Central memory CD8-positive, alpha-beta T cell (primary cell): Measurements from ENCODE around the gene VPS29.
A peak's percentile ranks its signal among the peaks of the same experiment; 100 is the strongest.
"Not testable (repeated sequence)": the region's sequence is repeated elsewhere in the genome, so short reads cannot be mapped to it uniquely, and the experiment has no call there.

Source experiments
- ATAC-seq: fragments of 150-1000 bp; cut with Tn5 transposase; replicated peaks from 2 replicates; pipeline ENCODE4 v1.10.0; 2022; ENCODE audit warnings: mild to moderate bottlenecking, moderate FRiP score, moderate number of reproducible peaks; ENCODE audit not compliant: poor library complexity, severe bottlenecking; ENCODE audit errors: extremely low read depth
- DNase-seq, 2 donors: peaks; one replicate each; pipeline ENCODE4 v3.0.0; 2021; ENCODE audit warnings: low spot score in 2 of 2
- H3K27ac Mint-ChIP-seq: one replicate; pipeline ENCODE4 v1.8.0; 2022; ENCODE audit warnings: low read depth, mild to moderate bottlenecking, moderate library complexity, mixed read lengths
- H3K27me3 Mint-ChIP-seq: one replicate; pipeline ENCODE4 v1.8.0; 2022; ENCODE audit warnings: mixed read lengths
- H3K36me3 Mint-ChIP-seq: one replicate; pipeline ENCODE4 v1.8.0; 2022; ENCODE audit warnings: mild to moderate bottlenecking, moderate library complexity, mixed read lengths; ENCODE audit not compliant: insufficient read depth
- H3K4me1 Mint-ChIP-seq: one replicate; pipeline ENCODE4 v1.8.0; 2022; ENCODE audit warnings: mixed read lengths
- H3K4me3 Mint-ChIP-seq: one replicate; pipeline ENCODE4 v1.8.0; 2022; ENCODE audit warnings: mild to moderate bottlenecking, moderate library complexity, mixed read lengths
- H3K9me3 Mint-ChIP-seq: one replicate; pipeline ENCODE4 v1.8.0; 2022; ENCODE audit warnings: mixed read lengths

VPS29 gene

DNA sequence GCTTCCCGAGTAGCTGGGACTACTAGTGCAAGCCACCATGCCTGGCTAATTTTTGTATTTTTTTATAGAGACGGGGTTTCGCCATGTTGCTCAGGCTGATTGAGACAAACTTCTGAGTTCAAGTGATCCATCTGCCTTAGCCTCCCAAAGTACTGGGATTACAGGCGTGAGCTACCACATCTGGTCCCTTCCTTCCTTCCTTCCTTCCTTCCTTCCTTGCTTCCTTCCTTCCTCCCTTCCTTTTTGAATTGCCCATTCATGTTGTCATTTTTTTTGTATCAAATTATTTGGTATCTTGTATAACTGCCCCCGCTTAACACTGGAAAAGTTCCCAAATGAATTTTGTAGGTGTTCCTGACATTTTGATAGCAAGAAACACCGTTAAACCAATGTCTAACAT lies 11.9 kb upstream of the VPS29 start:
- H3K4me1 Mint-ChIP-seq, result no peaks in the 10 kb centered on the region
- H3K4me3 Mint-ChIP-seq, result no peak overlapping the region
- no peaks in the 10 kb centered on the region for H3K36me3 Mint-ChIP-seq
- DNase-seq, result no peak
- H3K27me3 Mint-ChIP-seq, result no peaks in the 10 kb centered on the region
- ATAC-seq, result no peak
- no peaks in the 10 kb centered on the region for H3K9me3 Mint-ChIP-seq
- no peak overlapping the region for H3K27ac Mint-ChIP-seq

DNA sequence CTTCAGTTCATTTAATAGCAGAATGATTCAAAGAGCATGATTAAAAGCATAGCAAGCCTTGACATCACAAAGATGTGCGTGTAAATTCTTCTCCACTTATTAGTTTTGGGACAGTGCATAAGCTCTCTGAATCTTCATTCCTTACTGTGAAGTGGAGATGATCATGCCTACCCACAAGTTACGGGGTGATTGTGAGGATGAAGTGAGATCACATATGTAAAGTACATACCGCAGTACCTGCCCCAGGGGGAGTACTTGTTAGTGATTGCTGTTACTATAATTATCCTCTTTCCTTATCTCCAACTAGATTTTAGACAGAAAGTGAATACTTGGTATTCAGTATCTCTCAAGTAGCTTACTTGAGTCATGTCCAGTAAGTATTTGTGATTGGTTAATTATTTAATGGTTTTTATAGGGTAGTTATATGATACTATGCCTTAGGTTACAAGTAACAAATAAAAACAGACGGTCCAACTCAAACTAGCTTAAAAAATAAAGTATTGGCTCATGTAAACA lies 6.2 kb upstream of the VPS29 start:
- H3K4me3 Mint-ChIP-seq, result no peak overlapping the region
- ATAC-seq (no peak), DNase-seq (no peak)
- no peaks in the 10 kb centered on the region for H3K4me1 Mint-ChIP-seq
- H3K27ac Mint-ChIP-seq, result no peak overlapping the region
- no peaks in the 10 kb centered on the region for H3K36me3 Mint-ChIP-seq
- H3K27me3 Mint-ChIP-seq, result no peaks in the 10 kb centered on the region
- H3K9me3 Mint-ChIP-seq, result no peaks in the 10 kb centered on the region

DNA sequence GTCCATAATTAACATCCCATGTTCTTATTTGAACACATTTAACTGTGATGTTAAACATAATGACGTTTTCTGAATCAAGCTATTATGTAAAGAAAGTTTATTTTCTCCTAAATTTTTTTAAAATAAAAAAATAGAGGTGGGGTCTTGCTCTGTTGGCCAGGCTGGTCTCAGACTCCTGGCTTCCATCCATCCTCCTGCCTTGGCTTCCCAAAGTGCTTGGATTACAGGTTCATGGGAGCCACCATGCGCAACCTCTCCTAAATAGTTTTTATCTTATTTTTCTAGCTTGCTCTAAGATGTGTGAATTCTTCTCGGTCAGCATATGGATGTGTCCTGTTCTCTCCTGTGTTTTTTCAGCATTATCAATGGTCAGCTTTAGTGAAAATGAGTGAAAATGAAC lies 3.4 kb upstream of the VPS29 start:
- no peak for DNase-seq
- no peaks in the 10 kb centered on the region for H3K27me3 Mint-ChIP-seq
- H3K27ac Mint-ChIP-seq, result no peak overlapping the region
- no peaks in the 10 kb centered on the region for H3K9me3 Mint-ChIP-seq
- peaks cover 15% of the 10 kb centered on the region for H3K36me3 Mint-ChIP-seq
- no peak for ATAC-seq
- H3K4me3 Mint-ChIP-seq, result no peak overlapping the region
- H3K4me1 Mint-ChIP-seq, result peaks cover 22% of the 10 kb centered on the region

DNA sequence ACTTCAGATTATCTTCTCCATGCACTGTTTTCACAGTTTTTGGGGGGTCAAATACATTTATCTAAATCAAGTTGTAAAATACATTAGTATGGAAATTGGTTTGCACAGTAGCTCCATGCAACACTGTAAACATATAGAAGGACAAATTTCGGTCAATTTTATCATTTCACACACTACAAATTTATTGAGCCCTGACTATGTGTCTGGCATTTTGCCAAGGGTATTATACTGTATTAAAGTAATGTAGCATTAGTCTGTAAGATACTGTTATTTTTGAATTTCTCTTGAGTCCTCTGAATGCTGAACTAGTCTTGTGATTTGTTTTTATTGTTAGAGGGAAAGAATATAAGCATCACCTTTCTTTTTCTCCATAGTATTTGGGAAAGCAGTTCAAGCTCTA lies 1.5 kb upstream of the VPS29 start:
- no peaks in the 10 kb centered on the region for H3K27me3 Mint-ChIP-seq

DNA sequence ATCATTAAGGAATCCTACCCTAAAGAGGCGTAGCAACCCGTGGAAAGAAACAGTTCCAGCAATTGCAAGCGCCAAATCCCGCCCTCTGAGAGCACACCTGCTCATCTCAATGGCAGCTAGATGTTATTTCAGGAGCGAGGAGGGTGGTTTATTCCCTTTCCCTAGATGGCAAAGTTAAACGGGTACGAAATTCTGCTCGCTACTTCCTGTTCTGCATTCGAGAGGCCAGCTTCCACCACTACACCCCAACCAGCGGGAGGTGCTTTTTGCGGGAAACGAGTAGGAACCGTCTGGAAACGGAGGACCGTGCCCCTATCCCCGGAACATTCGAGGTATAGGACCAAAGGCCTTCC lies 536 bp downstream of the VPS29 start:
- peaks cover 35% of the 10 kb centered on the region for H3K4me1 Mint-ChIP-seq
- ATAC-seq (peak; percentile 12), DNase-seq (no peak)
- no peaks in the 10 kb centered on the region for H3K27me3 Mint-ChIP-seq
- peak overlapping the region; percentile 96 for H3K4me3 Mint-ChIP-seq
- peak overlapping the region; percentile 98 for H3K27ac Mint-ChIP-seq
- H3K9me3 Mint-ChIP-seq, result no peaks in the 10 kb centered on the region
- peaks cover 26% of the 10 kb centered on the region for H3K36me3 Mint-ChIP-seq

More for the DNA sequence above, 1.5 kb upstream of the VPS29 start:
- no peak for DNase-seq
- no peak overlapping the region for H3K27ac Mint-ChIP-seq
- H3K4me3 Mint-ChIP-seq, result no peak overlapping the region
- no peak for ATAC-seq
- H3K9me3 Mint-ChIP-seq, result no peaks in the 10 kb centered on the region
- peaks cover 35% of the 10 kb centered on the region for H3K4me1 Mint-ChIP-seq
- peaks cover 17% of the 10 kb centered on the region for H3K36me3 Mint-ChIP-seq

DNA sequence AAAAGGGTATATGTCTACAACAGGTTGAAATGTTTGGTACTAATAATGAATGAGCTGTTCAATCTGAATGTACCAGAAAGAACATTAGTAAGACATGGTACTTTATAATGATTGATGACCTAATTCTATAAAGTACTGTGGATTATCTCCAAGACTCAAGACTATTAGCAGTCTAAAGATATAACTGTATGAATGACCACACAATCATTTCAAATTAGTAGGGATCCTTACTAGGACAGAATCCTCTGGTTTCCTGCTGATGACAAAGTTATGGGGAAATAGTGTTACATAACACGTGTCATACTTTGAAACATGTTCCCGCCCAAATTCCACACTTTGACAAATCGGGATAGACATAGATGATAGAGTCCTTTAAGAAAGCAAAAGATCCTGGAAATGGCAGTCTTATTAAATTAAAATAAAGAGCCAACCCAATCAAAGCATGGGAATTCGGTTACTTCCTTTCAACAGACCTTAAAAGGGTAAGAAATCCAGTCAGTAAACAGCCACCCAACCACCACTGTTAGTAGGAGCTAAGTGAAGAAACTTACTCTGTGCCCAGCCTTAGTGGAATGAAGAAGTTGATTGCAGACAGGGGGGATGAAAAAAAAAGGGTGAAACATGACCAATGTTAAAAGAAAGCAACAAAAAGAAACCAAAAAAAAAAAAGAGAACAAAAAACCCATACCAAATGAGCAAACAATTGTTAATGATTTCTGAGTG lies 2.8 kb downstream of the VPS29 start:
- H3K27ac Mint-ChIP-seq, result peak overlapping the region; percentile 13
- H3K36me3 Mint-ChIP-seq, result peaks cover 43% of the 10 kb centered on the region
- ATAC-seq (no peak), DNase-seq (no peak)
- peaks cover 40% of the 10 kb centered on the region for H3K4me1 Mint-ChIP-seq
- H3K27me3 Mint-ChIP-seq, result no peaks in the 10 kb centered on the region
- no peaks in the 10 kb centered on the region for H3K9me3 Mint-ChIP-seq
- H3K4me3 Mint-ChIP-seq, result peak overlapping the region; percentile 50

DNA sequence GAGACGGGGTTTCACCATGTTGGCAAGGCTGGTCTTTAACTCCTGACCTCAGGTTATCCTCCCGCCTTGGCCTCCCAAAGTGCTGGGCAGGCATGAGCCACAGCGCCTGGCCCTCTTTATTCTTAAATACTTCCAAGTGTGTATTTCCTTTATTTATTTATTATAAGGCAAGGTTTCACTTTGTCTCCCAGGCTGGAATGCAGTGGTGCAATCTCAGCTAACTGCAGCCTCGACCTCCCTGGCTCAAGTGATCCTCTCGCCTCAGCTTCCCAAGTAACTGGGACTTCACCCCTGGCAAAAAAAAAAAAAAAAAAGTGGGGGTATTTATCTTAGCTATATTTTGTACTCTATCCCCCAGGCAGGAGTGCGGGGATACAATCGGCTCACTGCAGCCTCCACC lies 26.5 kb downstream of the VPS29 start:
- no peak for DNase-seq
- no peak for ATAC-seq
- no peak overlapping the region for H3K4me3 Mint-ChIP-seq
- H3K9me3 Mint-ChIP-seq, result no peaks in the 10 kb centered on the region
- H3K36me3 Mint-ChIP-seq, result peaks cover 6% of the 10 kb centered on the region
- H3K4me1 Mint-ChIP-seq, result peaks cover 5% of the 10 kb centered on the region
- no peaks in the 10 kb centered on the region for H3K27me3 Mint-ChIP-seq
- H3K27ac Mint-ChIP-seq, result no peak overlapping the region

DNA sequence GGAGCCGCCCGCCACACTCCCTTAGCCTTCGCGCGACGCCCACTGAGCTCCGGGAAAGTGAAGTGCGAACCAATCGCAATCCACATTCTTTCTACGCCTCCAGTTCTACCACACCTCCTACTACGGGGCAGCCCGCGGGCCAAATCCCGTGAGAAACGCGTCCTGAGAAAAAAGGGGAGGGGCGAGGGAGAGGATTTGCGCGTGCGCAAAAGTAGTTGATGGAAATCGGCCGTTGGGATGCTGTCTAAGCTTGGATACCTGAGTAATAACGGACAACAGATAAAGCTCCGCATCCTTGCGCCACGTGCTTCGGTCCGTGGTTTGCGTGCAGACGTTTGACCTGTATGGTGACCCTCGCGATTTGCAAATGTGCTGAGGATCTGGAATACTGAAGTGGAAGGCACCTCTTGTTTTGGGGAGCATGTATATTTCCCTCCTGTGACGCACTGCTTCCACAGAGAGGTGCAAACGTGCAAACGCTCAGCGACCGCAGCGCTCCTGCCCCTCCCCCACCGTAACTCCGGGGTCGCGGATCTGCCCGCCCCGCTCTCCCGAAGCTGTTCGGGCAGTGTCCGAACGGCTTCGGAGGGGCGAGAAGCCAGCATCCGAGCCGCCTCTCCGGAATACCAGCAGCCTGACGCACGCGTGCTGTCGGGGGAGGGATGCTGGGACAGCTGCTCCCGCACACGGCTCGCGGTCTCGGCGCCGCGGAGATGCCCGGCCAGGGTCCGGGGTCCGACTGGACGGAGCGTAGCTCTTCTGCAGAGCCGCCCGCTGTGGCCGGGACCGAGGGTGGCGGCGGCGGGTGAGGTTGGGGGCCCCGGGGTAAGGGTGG lies 33.5 kb downstream of the VPS29 start, which contains the start of the genes FAM216A and GPN3:
Gene FAM216A (plus strand): TSS at position 632 of the 835 bp plus-strand sequence. CDS start 31 bp downstream, at position 663.
Gene GPN3 (minus strand): TSS at position 44 of the 835 bp plus-strand sequence. CDS start 54 bp downstream, outside the sequence.
- peaks cover 26% of the 10 kb centered on the region for H3K4me1 Mint-ChIP-seq
- peak within 1 kb of the TSS; percentile 88 for H3K4me3 Mint-ChIP-seq
- H3K36me3 Mint-ChIP-seq, result peaks cover 21% of the 10 kb centered on the region
- H3K27ac Mint-ChIP-seq, result peak within 1 kb of the TSS; percentile 93
- ATAC-seq (peak; percentile 82), DNase-seq (peak; percentile 88 to 93)
- H3K9me3 Mint-ChIP-seq, result no peaks in the 10 kb centered on the region
- H3K27me3 Mint-ChIP-seq, result no peaks in the 10 kb centered on the region

DNA sequence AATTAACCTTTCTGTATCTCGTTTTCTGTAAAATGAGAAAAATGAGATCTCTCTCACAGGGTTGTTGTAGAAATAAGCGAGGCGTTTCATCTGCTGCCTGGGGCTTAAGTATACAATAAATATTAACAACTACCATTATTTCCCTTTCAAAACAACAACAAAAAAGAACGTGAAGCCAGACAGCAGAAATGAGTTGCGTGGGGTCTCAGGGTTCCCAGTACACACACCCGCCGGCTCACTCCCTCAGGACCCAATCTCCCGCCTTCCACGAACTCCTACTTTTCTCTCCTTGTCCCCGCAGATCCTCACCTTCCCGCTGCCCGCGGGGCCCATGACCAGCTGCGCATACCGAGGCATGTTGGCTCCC lies 34.1 kb downstream of the VPS29 start:
- DNase-seq (no peak), ATAC-seq (no peak)
- no peaks in the 10 kb centered on the region for H3K9me3 Mint-ChIP-seq
- H3K4me1 Mint-ChIP-seq, result peaks cover 26% of the 10 kb centered on the region
- H3K4me3 Mint-ChIP-seq, result peak overlapping the region; percentile 88
- no peaks in the 10 kb centered on the region for H3K27me3 Mint-ChIP-seq
- peaks cover 21% of the 10 kb centered on the region for H3K36me3 Mint-ChIP-seq
- peak overlapping the region; percentile 93 for H3K27ac Mint-ChIP-seq

DNA sequence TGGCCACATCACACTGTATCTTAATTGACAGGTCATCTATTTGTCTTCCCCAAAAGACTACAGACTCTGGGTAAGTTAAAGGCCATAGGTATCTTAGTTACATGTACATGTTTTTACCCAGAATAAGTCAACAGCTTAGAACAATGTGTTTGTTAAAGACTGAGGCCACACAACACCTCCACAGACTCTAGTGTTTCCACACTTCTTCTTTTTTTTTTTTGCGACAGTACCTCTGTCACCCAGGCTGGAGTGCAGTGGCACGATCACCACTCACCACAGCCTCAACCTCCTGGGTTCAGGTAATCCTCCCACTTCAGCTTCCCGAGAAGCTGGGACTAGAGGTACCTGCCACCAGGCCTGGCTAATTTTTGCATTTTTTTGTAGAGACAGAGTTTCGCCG lies 35.1 kb downstream of the VPS29 start:
- ATAC-seq (no peak), DNase-seq (no peak)
- Mint-ChIP-seq H3K4me3 (no peak overlapping the region), H3K27me3 (no peaks in the 10 kb centered on the region), H3K36me3 (peaks cover 21% of the 10 kb centered on the region), H3K9me3 (no peaks in the 10 kb centered on the region), H3K27ac (no peak overlapping the region), H3K4me1 (peaks cover 34% of the 10 kb centered on the region)

DNA sequence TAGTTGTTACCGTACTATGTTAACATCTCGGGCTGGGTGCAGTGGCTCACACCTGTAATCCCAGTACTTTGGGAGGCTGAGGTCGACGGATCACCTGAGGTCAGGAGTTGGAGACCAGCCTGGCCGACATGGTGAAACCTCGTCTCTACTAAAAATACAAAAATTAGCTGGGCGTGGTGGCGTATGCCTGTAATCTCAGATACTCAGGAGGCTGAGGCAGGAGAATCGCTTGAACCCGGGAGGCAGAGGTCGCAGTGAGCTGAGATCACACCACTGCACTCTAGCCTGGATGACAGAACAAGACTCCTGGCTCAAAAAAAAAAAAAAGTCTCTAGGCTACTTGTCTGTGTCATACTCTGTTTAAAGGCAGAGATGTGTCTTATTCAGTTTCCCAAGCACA lies 36.1 kb downstream of the VPS29 start:
- H3K4me3 Mint-ChIP-seq, H3K27ac Mint-ChIP-seq, ATAC-seq, DNase-seq, H3K9me3 Mint-ChIP-seq, H3K27me3 Mint-ChIP-seq: not testable (repeated sequence)
- peaks cover 34% of the 10 kb centered on the region for H3K4me1 Mint-ChIP-seq
- peaks cover 26% of the 10 kb centered on the region for H3K36me3 Mint-ChIP-seq

DNA sequence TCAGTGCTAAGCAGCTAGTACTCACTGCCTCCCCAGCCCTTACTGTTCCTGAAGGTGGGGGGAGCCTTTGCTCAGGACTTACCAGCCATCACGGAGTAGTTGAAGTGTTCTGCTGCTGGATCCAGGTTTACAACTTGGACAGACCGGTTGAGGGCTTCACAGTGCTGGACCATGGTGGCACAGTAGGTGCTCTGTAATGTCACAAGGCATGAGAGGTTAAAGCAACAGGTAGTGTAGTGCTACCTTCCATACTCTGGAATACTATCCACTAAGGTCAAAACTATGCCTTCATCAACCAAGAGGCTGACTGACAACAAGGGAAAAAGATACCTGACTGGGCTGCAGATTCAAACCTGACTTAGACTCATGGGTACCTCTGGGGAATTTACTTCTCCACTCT lies 36.9 kb downstream of the VPS29 start:
- H3K9me3 Mint-ChIP-seq, result no peaks in the 10 kb centered on the region
- ATAC-seq (no peak), DNase-seq (no peak)
- H3K4me3 Mint-ChIP-seq, result no peak overlapping the region
- peaks cover 26% of the 10 kb centered on the region for H3K36me3 Mint-ChIP-seq
- no peaks in the 10 kb centered on the region for H3K27me3 Mint-ChIP-seq
- no peak overlapping the region for H3K27ac Mint-ChIP-seq
- peaks cover 32% of the 10 kb centered on the region for H3K4me1 Mint-ChIP-seq

DNA sequence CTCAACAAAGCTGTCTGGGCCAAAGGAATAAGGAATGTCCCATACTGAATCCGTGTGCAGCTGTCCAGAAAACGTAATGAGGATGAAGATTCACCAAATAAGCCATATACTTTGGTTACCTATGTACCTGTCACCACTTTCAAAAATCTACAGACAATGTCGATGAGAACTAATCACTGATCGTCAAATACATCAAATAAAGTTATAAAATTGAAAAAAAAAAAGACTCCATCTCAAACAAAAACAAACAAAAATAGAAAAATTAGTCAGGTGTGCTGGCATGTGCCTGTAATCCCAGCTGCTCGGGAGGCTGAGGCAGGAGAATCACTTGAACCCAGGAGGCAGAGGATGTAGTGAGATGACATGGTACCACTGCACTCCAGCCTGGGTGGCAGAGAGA lies 40.7 kb downstream of the VPS29 start:
- peaks cover 34% of the 10 kb centered on the region for H3K36me3 Mint-ChIP-seq
- not testable (repeated sequence) for DNase-seq, H3K4me3 Mint-ChIP-seq, H3K4me1 Mint-ChIP-seq, H3K9me3 Mint-ChIP-seq, H3K27me3 Mint-ChIP-seq, H3K27ac Mint-ChIP-seq, ATAC-seq
